CD4-positive, alpha-beta memory T cell (primary cell): ENCODE data around the gene AVL9. TPM values are rescaled to one million over a fixed set of nuclear protein-coding genes. Genes with fewer than 3 reads are reported as not detected.
"Not testable (repeated sequence)": the region's sequence is repeated elsewhere in the genome, so short reads cannot be mapped to it uniquely, and the experiment has no call there.

ENCODE experiments used
- CTCF ChIA-PET: fragments of 350-600 bp; sonication (Branson Sonifier 250); formaldehyde crosslinking; loops from one replicate; lab custom pipeline; 2021; ENCODE audit warnings: inconsistent platforms; ENCODE audit not compliant: partially characterized antibody; lab: Charles Lee
- POLR2A ChIA-PET: fragments of 350-600 bp; sonication (Branson Sonifier 250); formaldehyde crosslinking; loops from one replicate; lab custom pipeline; 2021; ENCODE audit not compliant: partially characterized antibody; lab: Charles Lee
- DNase-seq, 5 donors: peaks; one replicate each; pipeline versions ENCODE4 v3.0.0 to v3.0.0-alpha.2; 2020 to 2022; ENCODE audit warnings: mixed read lengths in 1 of 5
- H3K27ac ChIP-seq: one replicate; pipeline ENCODE4 v1.7.0; 2013; ENCODE audit warnings: low read depth, low read length
- H3K27me3 ChIP-seq: 2 replicates; pipeline ENCODE4 v1.7.0; 2013; ENCODE audit warnings: mild to moderate bottlenecking, low read length, moderate library complexity; ENCODE audit not compliant: insufficient read depth
- H3K36me3 ChIP-seq: 2 replicates; pipeline ENCODE4 v1.7.0; 2013; ENCODE audit warnings: mild to moderate bottlenecking, low read length, moderate library complexity; ENCODE audit not compliant: insufficient read depth
- H3K4me1 ChIP-seq: 2 replicates; pipeline ENCODE4 v1.7.0; 2013; ENCODE audit warnings: mild to moderate bottlenecking, low read length, moderate library complexity; ENCODE audit not compliant: insufficient read depth
- H3K4me3 ChIP-seq, 2 donors: one replicate each; pipeline ENCODE4 v1.7.0; 2013; ENCODE audit warnings: low read length in 2 of 2, mild to moderate bottlenecking in 1 of 2
- H3K9me3 ChIP-seq, 2 donors: one replicate each; pipeline ENCODE4 v1.7.0; 2013; ENCODE audit warnings: low read length in 2 of 2, control low read depth in 1 of 2; ENCODE audit not compliant: control insufficient read depth in 1 of 2
- H3K27ac Mint-ChIP-seq, 7 donors: one replicate each; pipeline ENCODE4 v1.8.0; 2020 to 2021; ENCODE audit warnings: mixed read lengths in 7 of 7, mild to moderate bottlenecking in 6 of 7, inconsistent platforms in 3 of 7, moderate library complexity in 3 of 7
- H3K27me3 Mint-ChIP-seq, 2 donors: one replicate each; pipeline ENCODE4 v1.8.0; 2020 to 2021; ENCODE audit warnings: mixed read lengths in 2 of 2
- H3K36me3 Mint-ChIP-seq, 2 donors: one replicate each; pipeline ENCODE4 v1.8.0; 2020 to 2021; ENCODE audit warnings: mixed read lengths in 2 of 2, inconsistent platforms in 1 of 2, mild to moderate bottlenecking in 1 of 2
- H3K4me1 Mint-ChIP-seq, 4 donors: one replicate each; pipeline ENCODE4 v1.8.0; 2020 to 2021; ENCODE audit warnings: mixed read lengths in 4 of 4, mild to moderate bottlenecking in 1 of 4
- H3K4me3 Mint-ChIP-seq, 8 donors: one replicate each; pipeline ENCODE4 v1.8.0; 2020 to 2021; ENCODE audit warnings: mixed read lengths in 8 of 8, mild to moderate bottlenecking in 7 of 8, moderate library complexity in 6 of 8, inconsistent platforms in 3 of 8
- H3K9me3 Mint-ChIP-seq, 8 donors: one replicate each; pipeline ENCODE4 v1.8.0; 2020 to 2021; ENCODE audit warnings: mixed read lengths in 8 of 8, mild to moderate bottlenecking in 5 of 8, inconsistent platforms in 3 of 8, moderate library complexity in 1 of 8
- intact Hi-C: fragments of 100-400 bp; cut with micrococcal nuclease; formaldehyde crosslinking; loops from one replicate; pipeline ENCODE4 v1.15.1; 2023
- polyA plus RNA-seq, 2 donors: library from polyadenylated mRNA; unstranded; fragments of 300-500 nt; fragmentation: Illumina TruSeq; gene quantifications; one replicate each; pipeline ENCODE4 v1.2.3, GENCODE V29; 2021
- total RNA-seq, 2 experiments: library from RNA; stranded (reverse); gene quantifications; one replicate each; pipeline ENCODE4 v1.2.3, GENCODE V29; 2021

Gene AVL9
- total and polyA plus RNA-seq, 4 experiments from 2014 or later, result 9.0 to 40.6 (median 26.4) TPM

GRCh38 chr7:32636725-32637462 lies 141.6 kb downstream of the AVL9 start:
- H3K36me3 ChIP-seq, H3K9me3 ChIP-seq, H3K36me3 Mint-ChIP-seq, H3K9me3 Mint-ChIP-seq, H3K27ac Mint-ChIP-seq, H3K27me3 ChIP-seq, H3K4me3 ChIP-seq, H3K4me1 ChIP-seq, DNase-seq, H3K27me3 Mint-ChIP-seq, H3K27ac ChIP-seq, CTCF ChIA-PET, H3K4me1 Mint-ChIP-seq, H3K4me3 Mint-ChIP-seq: not testable (repeated sequence)
- intact Hi-C loops, result loop anchor here (10.0 kb wide), 1 partner anchor 142 kb away; the partner anchor contains the start of genes AVL9 and LSM5
- POLR2A ChIA-PET, result interaction anchor here (0.7 kb wide), 1 partner anchor 493 kb away, joined by 3 read pairs; no protein-coding TSS in a partner anchor

GRCh38 chr7:32637611-32638010 lies 142.3 kb downstream of the AVL9 start:
- CTCF ChIA-PET, H3K4me3 ChIP-seq, H3K4me1 ChIP-seq, H3K9me3 Mint-ChIP-seq, H3K36me3 ChIP-seq, H3K4me1 Mint-ChIP-seq, H3K27ac Mint-ChIP-seq, H3K27ac ChIP-seq, H3K36me3 Mint-ChIP-seq, H3K9me3 ChIP-seq, DNase-seq, H3K4me3 Mint-ChIP-seq, H3K27me3 Mint-ChIP-seq, H3K27me3 ChIP-seq: not testable (repeated sequence)
- intact Hi-C loops, result loop anchor here (10.0 kb wide), 1 partner anchor 143 kb away; the partner anchor contains the start of genes AVL9 and LSM5
- POLR2A ChIA-PET, result interaction anchor here (0.7 kb wide), 1 partner anchor 493 kb away, joined by 3 read pairs; no protein-coding TSS in a partner anchor

Other genes with a start within 250 kb of the AVL9 start
- gene LSM5, start 5.1 kb upstream of the AVL9 start, total RNA-seq, result 10 to 100 TPM; 37.6 to 37.8 TPM
- gene LSM5, start 5.1 kb upstream of the AVL9 start, polyA plus RNA-seq, result 100 to 1,000 TPM; 108 to 183 TPM